KBM-7 (cell line): ENCODE data around the gene LEKR1.

Source experiments
- DNase-seq: peaks from one replicate; pipeline ENCODE4 v3.0.0-alpha.2; 2015
- in situ Hi-C: fragments of 300-500 bp; cut with MboI; formaldehyde crosslinking; loops from 2 replicates; pipeline ENCODE4 v1.14.3; 2020; ENCODE audit warnings: low sequenced_read_pairs, low pct_unique_long_range_greater_than_20kb, mixed read lengths

Gene LEKR1

GRCh38 chr3:157030712-157031111 is 204.6 kb downstream of the LEKR1 start:
- in situ Hi-C loops: no loop called here
- no peak for DNase-seq

DNA sequence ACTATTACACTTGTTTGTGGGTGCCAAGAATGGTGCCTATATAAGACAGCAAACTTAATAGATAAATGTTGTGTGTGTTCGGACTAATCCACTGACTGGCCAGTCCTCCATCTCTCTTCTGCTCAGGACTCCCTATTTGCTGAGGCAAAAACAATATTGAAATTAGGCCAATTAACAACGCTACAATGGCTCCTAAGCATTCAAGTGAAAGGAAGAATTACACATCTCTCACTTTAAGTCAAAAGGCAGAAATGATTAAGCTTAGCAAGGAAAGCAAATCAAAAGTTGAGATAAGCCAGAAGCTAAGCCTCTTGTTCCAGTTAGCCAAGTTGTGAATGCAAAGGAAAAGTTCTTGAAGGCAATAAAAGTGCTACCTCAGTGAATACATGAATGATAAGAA is 206.8 kb downstream of the LEKR1 start:
- DNase-seq: no peak
- in situ Hi-C loops: no loop called here

DNA sequence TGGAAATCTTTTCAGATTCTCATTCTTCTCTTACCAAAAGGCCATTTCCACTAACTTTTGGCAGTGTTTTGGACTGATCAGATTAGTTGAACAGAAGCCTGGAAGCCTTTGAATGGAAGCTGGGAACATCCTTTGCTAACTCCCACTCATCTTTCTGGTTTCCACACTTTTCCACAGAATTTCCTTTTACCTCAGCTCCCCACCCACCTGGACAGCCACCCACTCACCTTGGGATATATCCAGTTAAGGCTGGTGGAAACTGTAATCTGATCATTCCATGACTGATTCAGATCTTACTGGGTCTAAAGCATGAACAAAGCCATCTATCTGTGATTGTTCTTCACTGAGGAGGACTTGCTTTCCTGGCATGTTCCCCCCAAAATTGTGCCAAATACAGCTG is 214.3 kb downstream of the LEKR1 start:
- no peak for DNase-seq
- in situ Hi-C loops: no loop called here

DNA sequence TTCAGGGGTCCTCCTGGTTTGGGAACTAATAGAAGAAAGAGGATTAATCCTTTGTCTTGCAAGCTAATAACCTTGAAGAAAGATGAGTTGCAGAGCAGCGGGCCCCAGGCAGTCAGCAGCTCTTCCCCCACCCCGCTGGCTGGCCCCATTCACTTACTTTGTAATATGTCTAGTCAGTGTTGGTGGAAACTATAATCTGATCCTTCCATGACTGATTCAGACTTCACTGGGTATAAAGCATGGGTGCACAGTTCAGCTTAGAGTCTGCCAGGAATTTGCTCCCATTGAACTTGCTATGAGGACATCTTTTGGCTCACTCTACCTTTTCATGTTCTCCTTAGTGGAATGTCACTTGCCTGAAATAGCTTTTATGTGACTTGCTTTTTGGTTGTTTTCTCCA is 216.1 kb downstream of the LEKR1 start:
- DNase-seq: no peak
- in situ Hi-C loops: no loop called here

- in situ Hi-C loops: no loop called here
- no peak for DNase-seq
These were observed 217.6 kb downstream of the LEKR1 start for GRCh38 chr3:157043771-157044170.

DNA sequence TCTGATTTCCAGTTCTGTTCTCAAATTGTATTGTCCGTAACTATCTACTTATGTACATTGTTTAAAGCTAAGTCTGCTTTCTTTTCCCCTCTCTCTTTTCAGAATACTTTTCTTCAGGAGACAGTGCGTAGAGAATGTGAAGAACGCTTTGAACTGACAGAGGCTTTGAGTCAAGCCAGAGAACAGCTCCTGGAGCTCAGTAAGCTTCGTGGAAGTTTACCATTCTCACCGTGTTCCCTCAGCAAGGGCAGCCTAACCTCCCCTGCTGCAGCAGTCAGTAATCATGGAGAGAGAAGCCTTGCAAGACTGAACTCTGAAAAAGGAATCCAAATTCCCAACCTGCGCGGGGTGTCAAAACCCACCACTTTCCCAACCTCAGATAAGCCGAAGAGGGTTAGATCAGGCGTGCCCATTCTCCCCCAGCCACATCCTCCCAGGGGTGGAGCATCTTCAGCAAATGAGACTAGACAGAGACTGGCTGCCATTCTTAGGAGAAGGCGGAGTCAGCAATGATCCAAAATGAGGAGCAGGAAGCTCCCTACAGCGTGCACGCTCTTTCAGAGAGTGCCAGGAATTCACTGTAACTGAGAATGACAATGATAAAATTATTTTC is 219.2 kb downstream of the LEKR1 start:
- in situ Hi-C loops: no loop called here

DNA sequence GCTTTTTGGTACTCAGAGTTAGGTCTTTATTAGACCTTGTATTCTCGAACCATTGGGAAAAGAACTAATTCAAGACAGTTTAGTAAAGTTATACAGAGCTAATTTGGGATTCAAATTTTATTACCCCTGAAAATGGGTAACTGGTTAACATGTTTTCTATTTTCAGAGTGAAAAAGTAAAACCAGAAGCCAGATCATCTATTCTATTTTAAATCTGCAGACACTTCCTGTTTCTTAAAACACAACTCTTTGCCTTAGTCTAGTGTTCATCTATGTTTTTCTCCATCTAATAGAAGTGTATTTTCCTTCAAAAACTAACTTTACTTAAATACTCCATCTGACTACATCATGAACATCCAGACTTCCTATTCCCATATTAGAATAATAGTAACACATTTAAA is 220.4 kb downstream of the LEKR1 start:
- DNase-seq: no peak
- in situ Hi-C loops: no loop called here

More for the DNA sequence above, 219.2 kb downstream of the LEKR1 start:
- DNase-seq: no peak

DNA sequence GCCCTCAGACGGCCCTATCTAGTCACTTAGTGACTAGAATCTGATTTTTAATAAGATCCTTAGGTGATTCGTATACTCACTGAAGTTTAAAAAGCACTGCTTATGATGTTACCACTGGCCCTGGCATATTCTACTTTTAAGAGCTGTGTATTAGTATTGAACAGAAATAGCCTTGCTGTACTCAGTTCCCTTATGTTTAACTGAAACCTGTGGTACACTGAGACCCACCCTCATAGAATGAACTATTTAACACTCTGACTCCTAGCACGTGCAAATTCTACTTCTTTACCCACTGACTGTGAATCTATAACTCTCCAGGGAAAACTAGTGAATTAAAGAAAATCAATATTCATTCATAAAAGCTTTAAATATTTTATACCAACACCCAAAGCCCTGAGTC is 224.9 kb downstream of the LEKR1 start:
- in situ Hi-C loops: no loop called here
- DNase-seq: no peak

GRCh38 chr3:157051591-157051990 is 225.4 kb downstream of the LEKR1 start:
- in situ Hi-C loops: no loop called here
- DNase-seq: no peak

GRCh38 chr3:157056035-157056434 is 229.9 kb downstream of the LEKR1 start:
- no peak for DNase-seq
- in situ Hi-C loops: no loop called here

GRCh38 chr3:157058392-157059071 is 232.4 kb downstream of the LEKR1 start:
- in situ Hi-C loops: no loop called here
- DNase-seq: no peak

DNA sequence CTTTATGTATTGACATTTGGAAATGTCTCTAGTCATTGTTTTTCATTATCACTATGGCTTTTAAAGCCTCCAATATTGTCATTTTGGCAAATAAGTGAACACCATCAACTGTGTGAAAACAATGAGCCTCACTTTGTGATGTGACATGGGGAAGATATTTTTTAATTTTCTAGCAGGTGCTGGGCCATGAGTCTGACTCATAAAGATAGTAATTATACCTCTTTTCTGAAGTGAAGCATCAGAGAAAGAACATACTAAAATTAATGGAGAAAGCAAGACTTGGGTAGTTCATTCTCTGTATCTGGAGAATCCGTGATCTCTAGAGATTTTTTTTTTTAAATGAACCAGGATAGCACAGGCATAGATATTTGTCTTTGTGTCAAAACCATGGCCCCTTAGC is 233.0 kb downstream of the LEKR1 start:
- in situ Hi-C loops: no loop called here
- no peak for DNase-seq

GRCh38 chr3:157059661-157060060 is 233.5 kb downstream of the LEKR1 start:
- no peak for DNase-seq
- in situ Hi-C loops: no loop called here

DNA sequence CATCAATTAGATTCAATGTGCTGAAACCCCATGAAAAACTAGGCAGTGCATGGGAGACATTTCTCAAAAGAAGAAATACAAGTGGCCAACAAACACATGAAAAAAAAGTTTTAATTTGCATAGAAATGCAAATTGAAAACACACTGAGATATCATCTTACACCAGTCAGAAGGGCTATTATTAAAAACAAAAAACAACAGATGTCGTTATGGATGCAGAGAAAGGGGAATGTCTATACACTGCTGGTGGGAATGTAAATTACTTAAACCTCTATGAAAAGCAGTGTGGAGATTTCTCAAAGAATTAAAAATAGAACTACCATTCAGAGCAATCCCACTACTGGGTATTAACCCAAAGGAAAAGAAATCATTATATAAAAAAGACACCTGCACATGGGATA is 235.1 kb downstream of the LEKR1 start:
- in situ Hi-C loops: no loop called here
- DNase-seq: no peak

DNA sequence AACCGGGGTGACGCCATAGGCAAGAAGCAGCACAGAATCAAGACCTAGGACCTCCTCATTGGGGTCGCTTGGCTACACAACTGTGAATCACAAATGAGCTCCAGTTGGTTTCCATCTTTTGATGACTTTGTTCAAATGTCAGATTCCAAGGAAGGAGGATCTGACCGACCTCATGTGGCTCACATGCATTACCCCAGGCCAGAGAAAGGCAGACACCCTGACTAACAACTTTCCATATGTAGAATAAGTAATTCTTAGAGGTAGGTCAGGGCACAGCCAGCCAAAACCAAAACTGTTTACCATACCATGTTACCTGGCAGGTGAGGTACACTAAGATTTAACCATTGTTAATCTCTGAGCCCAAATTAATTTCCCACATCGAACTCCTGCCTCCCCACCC is 237.3 kb downstream of the LEKR1 start:
- DNase-seq: no peak

DNA sequence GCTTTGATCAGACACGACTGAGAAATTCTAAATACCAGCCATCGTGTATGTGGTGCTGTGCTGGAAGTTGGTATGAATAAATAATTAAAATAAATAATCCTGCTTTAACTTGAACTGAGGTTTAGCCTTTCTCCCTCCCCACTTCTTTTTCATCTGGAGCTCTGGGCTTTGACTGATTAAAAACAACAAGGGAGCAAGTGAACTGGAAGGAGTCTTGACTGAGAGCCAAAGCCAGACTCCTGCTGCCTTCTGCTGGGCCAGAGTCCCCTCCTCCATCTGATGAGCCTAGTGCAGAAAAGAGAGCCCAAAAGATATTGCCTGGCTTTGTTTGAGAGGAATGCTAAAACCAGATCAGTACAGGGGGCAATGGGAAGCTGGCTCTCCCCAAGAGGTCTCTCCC is 237.8 kb downstream of the LEKR1 start:
- no peak for DNase-seq
- in situ Hi-C loops: no loop called here

More for the DNA sequence above, 237.3 kb downstream of the LEKR1 start:
- in situ Hi-C loops: no loop called here

GRCh38 chr3:157064402-157064801 is 238.2 kb downstream of the LEKR1 start:
- in situ Hi-C loops: no loop called here
- DNase-seq: peak; percentile 42

DNA sequence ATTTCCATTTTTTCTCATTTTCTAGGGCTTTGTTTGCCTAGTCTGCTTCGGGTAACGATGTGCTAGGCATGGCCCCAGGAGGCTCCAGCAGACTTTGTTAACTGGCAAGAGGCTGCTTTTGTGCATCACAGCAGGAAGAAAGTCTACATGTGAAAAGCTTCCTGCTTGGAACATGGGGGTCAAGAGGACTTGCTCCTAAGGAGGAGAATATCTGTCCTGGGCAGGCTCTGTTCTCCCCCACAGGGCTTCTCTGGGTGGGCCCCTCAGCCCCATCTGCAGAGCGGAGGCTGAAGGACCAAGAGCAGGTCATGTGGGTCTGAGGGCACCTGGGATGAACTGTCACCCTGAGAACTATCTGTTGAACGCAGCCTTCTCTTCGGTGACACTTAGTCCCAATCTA is 239.0 kb downstream of the LEKR1 start:
- in situ Hi-C loops: no loop called here
- no peak for DNase-seq

- in situ Hi-C loops: no loop called here
- no peak for DNase-seq
These were observed 240.4 kb downstream of the LEKR1 start for GRCh38 chr3:157066335-157067098.

GRCh38 chr3:157067114-157067513 is 241.0 kb downstream of the LEKR1 start:
- no peak for DNase-seq
- in situ Hi-C loops: no loop called here
